Measurements from ENCODE around the gene MYO16.

GRCh38 chr13:108929532-108930206 lies 300.3 kb downstream of the MYO16 start:
- TF ChIP-seq, protein P1, sequence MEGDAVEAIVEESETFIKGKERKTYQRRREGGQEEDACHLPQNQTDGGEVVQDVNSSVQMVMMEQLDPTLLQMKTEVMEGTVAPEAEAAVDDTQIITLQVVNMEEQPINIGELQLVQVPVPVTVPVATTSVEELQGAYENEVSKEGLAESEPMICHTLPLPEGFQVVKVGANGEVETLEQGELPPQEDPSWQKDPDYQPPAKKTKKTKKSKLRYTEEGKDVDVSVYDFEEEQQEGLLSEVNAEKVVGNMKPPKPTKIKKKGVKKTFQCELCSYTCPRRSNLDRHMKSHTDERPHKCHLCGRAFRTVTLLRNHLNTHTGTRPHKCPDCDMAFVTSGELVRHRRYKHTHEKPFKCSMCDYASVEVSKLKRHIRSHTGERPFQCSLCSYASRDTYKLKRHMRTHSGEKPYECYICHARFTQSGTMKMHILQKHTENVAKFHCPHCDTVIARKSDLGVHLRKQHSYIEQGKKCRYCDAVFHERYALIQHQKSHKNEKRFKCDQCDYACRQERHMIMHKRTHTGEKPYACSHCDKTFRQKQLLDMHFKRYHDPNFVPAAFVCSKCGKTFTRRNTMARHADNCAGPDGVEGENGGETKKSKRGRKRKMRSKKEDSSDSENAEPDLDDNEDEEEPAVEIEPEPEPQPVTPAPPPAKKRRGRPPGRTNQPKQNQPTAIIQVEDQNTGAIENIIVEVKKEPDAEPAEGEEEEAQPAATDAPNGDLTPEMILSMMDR (IDR thresholded peaks at IDR 0.05; ENCODE audit: insufficient read depth, low read length, poor library complexity, severe bottlenecking) = no peak
- TF ChIP-seq EZH2phosphoT487 (conservative IDR thresholded peaks at IDR 0.05; ENCODE audit: low read length) = no peak
